IPS-20b (cell line): Measurements from ENCODE around the gene ARID3A.

ENCODE experiments used
- H3K27ac ChIP-seq: one replicate; pipeline ENCODE4 v1.5.1; 2013; ENCODE audit warnings: low read length
- H3K27me3 ChIP-seq: 2 replicates; pipeline ENCODE4 v1.6.1; 2013; ENCODE audit warnings: mild to moderate bottlenecking, low read length, inconsistent platforms; ENCODE audit not compliant: insufficient read depth
- H3K36me3 ChIP-seq: 2 replicates; pipeline ENCODE4 v1.6.1; 2013; ENCODE audit warnings: low read depth, mild to moderate bottlenecking, inconsistent platforms, low read length, moderate library complexity; ENCODE audit not compliant: insufficient read depth
- H3K4me1 ChIP-seq: 2 replicates; pipeline ENCODE4 v1.6.1; 2013; ENCODE audit warnings: mild to moderate bottlenecking, control low read depth, inconsistent platforms, low read length, moderate library complexity; ENCODE audit not compliant: insufficient read depth
- H3K4me3 ChIP-seq: 2 replicates; pipeline ENCODE4 v1.5.1; 2013; ENCODE audit warnings: mild to moderate bottlenecking, low read length, inconsistent platforms
- H3K9ac ChIP-seq: 2 replicates; pipeline ENCODE4 v1.6.1; 2013; ENCODE audit warnings: low read depth, mild to moderate bottlenecking, inconsistent platforms, low read length, moderate library complexity
- H3K9me3 ChIP-seq: 2 replicates; pipeline ENCODE4 v1.6.1; 2013; ENCODE audit warnings: mild to moderate bottlenecking, low read depth, low read length, inconsistent platforms; ENCODE audit not compliant: insufficient read depth

The ARID3A gene

DNA sequence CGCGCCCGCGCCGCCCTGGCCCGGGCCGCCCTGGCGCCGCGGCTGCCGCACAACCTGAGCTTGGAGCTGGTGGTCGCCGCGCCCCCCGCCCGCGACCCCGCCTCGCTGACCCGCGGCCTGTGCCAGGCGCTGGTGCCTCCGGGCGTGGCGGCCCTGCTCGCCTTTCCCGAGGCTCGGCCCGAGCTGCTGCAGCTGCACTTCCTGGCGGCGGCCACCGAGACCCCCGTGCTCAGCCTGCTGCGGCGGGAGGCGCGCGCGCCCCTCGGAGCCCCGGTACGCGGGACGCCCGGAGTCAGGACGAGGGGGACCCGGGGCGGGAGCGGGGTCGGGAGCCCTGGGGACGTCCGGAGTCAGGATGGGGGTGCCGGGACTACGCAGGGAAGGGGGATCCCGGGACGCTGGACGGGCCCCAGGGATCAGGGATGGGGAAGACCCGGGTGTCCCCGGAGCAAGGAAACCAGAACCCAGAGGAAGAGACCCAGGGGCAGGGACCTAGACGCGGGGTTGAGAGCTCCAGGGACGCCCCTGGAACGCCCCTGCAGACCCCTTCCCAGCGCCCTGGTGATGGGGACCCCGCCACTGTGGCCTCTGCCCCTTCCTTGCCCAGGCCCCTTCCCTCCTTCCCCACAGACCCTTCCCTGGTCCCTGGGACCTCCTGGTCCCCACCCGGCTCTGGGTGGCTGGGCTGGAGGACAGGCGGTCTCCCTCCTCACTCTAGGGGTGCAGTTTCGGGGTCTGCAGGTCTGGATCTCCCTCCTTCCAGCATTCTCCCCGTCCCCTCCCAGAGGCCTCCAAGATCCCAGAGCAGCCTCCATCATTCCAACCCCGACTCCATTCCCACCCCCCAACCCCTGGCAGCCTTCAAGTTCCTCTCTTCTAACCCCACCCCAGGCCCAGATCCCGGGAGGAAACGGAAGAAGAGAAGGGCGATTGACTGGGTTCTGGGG lies 75.0 kb downstream of the ARID3A start:
- Histone ChIP-seq H3K36me3 (no peaks in the 10 kb centered on the region), H3K27me3 (peaks cover 64% of the 10 kb centered on the region), H3K27ac (no peak overlapping the region), H3K4me3 (no peak overlapping the region), H3K9ac (no peak overlapping the region), H3K4me1 (no peaks in the 10 kb centered on the region), H3K9me3 (no peaks in the 10 kb centered on the region)

DNA sequence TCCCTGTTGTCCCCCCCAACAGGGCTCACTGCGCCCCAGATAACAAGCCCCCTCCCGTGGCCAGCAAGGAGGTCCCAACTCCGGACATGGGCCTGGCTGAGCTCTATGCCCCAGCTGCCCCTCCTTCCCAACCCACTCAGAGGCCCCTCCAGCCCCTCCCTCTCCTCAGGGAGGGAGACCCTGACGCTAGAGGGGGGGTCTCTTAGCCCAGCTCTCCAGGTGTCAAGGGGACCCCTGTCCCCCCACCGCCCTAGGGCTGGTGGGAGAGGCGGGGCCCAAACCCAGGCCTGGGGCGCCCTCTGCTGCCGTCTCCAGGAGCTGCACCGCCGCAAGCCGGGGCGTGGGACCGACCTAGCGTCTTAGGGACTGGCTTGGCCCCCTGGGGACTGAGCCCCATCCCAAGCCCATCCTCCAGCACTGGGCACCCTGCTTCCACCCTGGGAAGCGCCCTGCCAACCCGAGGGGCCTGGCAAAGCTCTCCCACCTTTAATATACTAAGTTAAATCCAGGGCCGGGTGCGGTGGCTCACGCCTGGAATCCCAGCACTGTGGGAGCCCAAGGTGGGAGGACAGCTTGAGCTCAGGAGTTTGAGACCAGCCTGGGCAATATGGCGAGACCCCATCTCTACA lies 75.8 kb downstream of the ARID3A start:
- Histone ChIP-seq H3K9me3 (no peaks in the 10 kb centered on the region), H3K27me3 (peaks cover 56% of the 10 kb centered on the region), H3K36me3 (no peaks in the 10 kb centered on the region), H3K4me3 (no peak overlapping the region), H3K4me1 (no peaks in the 10 kb centered on the region), H3K27ac (no peak overlapping the region), H3K9ac (no peak overlapping the region)

DNA sequence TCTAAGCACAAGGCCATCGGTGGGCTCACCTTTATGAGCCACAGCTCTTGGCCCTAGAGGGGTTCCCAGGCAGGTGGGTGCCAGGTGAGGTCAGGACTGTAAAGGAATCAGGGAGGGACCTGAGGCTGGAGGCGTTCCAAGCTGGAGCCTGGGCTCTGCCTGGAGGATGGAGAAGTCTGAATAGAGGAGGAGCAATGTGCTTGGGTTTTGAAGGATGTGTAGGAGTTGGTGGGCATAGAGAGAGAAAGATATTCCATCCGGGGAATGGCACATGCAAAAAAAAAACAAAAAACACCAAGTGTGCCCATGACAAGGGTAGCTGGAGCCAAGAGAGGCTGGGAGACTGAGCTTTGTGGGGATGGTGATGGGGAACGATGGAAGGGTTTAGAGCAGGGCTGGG lies 76.8 kb downstream of the ARID3A start:
- Histone ChIP-seq H3K9ac (no peak overlapping the region), H3K4me1 (no peaks in the 10 kb centered on the region), H3K4me3 (no peak overlapping the region), H3K9me3 (no peaks in the 10 kb centered on the region), H3K27ac (no peak overlapping the region), H3K36me3 (no peaks in the 10 kb centered on the region), H3K27me3 (peaks cover 47% of the 10 kb centered on the region)

DNA sequence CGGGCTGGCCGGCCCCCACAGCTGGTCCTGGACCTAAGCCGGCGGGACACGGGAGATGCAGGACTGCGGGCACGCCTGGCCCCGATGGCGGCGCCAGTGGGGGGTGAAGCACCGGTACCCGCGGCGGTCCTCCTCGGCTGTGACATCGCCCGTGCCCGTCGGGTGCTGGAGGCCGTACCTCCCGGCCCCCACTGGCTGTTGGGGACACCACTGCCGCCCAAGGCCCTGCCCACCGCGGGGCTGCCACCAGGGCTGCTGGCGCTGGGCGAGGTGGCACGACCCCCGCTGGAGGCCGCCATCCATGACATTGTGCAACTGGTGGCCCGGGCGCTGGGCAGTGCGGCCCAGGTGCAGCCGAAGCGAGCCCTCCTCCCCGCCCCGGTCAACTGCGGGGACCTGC lies 77.4 kb downstream of the ARID3A start:
- H3K9me3 ChIP-seq, result no peaks in the 10 kb centered on the region
- H3K27ac ChIP-seq, result no peak overlapping the region
- H3K4me3 ChIP-seq, result no peak overlapping the region
- H3K9ac ChIP-seq, result no peak overlapping the region
- H3K4me1 ChIP-seq, result no peaks in the 10 kb centered on the region
- peaks cover 40% of the 10 kb centered on the region for H3K27me3 ChIP-seq
- H3K36me3 ChIP-seq, result no peaks in the 10 kb centered on the region

DNA sequence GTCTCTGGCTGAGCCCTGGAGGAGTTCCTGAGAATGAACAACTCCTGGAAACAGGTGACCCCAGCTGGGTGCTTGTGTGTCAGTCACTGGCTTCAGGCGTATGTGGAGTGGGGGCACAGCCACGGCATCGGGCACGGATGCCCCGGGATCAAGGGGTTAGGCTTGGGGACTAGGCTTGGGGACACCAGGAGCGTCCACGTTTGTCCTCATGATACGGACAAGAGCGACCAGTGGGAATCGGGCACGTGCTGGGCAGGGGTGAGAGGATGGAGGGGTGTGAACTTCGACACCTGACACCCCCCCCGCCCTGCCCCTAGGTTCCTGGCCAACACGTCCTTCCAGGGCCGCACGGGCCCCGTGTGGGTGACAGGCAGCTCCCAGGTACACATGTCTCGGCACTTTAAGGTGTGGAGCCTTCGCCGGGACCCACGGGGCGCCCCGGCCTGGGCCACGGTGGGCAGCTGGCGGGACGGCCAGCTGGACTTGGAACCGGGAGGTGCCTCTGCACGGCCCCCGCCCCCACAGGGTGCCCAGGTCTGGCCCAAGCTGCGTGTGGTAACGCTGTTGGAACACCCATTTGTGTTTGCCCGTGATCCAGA lies 78.5 kb downstream of the ARID3A start:
- no peak overlapping the region for H3K9ac ChIP-seq
- no peak overlapping the region for H3K27ac ChIP-seq
- H3K9me3 ChIP-seq, result no peaks in the 10 kb centered on the region
- no peaks in the 10 kb centered on the region for H3K36me3 ChIP-seq
- H3K4me1 ChIP-seq, result no peaks in the 10 kb centered on the region
- no peak overlapping the region for H3K4me3 ChIP-seq
- peaks cover 30% of the 10 kb centered on the region for H3K27me3 ChIP-seq

DNA sequence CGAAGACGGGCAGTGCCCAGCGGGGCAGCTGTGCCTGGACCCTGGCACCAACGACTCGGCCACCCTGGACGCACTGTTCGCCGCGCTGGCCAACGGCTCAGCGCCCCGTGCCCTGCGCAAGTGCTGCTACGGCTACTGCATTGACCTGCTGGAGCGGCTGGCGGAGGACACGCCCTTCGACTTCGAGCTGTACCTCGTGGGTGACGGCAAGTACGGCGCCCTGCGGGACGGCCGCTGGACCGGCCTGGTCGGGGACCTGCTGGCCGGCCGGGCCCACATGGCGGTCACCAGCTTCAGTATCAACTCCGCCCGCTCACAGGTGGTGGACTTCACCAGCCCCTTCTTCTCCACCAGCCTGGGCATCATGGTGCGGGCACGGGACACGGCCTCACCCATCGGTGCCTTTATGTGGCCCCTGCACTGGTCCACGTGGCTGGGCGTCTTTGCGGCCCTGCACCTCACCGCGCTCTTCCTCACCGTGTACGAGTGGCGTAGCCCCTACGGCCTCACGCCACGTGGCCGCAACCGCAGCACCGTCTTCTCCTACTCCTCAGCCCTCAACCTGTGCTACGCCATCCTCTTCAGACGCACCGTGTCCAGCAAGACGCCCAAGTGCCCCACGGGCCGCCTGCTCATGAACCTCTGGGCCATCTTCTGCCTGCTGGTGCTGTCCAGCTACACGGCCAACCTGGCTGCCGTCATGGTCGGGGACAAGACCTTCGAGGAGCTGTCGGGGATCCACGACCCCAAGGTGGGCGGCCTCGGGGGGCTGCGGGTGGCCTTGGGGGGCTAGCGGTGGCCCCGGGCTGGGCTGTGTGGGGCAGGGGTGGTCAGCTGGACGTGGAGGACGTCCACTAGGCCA lies 79.2 kb downstream of the ARID3A start:
- Histone ChIP-seq H3K9me3 (no peaks in the 10 kb centered on the region), H3K4me3 (no peak overlapping the region), H3K9ac (no peak overlapping the region), H3K27me3 (peaks cover 23% of the 10 kb centered on the region), H3K36me3 (peaks cover 6% of the 10 kb centered on the region; the same call in 1 of the 2 replicates), H3K27ac (no peak overlapping the region), H3K4me1 (no peaks in the 10 kb centered on the region)

DNA sequence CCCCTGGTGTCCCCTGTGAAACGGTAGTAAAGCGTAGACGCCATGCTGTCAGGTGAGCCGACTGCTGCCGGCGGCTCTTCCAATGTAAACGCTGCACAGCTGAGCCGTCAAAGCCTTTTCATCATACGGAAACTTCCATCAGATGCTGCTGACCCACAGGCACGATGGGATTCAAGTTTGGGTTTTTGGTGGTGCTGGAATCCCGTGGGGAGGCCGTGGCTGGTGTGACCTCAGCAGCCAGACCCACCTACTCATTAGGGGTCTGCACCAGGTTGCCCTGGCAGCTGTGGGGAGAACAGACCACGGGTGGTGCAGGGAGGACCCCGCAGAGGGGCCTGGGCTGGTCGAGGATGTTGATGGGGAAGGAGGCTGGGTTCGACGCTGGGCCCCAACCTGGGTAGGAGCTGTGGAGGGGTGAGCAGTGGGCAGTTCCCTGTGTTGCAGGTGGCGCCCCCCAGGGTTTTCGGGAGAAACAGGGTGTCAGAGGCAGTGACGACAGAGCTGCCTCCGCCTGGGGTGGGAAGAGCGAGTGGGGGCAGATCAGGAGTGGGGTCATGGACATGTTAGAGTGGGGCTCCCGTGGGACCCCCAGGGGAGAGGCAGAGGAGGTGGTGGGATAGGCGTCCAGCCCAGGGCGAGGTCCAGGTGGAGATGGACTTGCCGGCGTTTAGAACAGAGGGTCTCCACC lies 81.0 kb downstream of the ARID3A start:
- no peak overlapping the region for H3K27ac ChIP-seq
- no peaks in the 10 kb centered on the region for H3K4me1 ChIP-seq
- peaks cover 14% of the 10 kb centered on the region; the same call in 1 of the 2 replicates for H3K36me3 ChIP-seq
- no peak overlapping the region for H3K9ac ChIP-seq
- H3K4me3 ChIP-seq, result no peak overlapping the region
- no peaks in the 10 kb centered on the region for H3K9me3 ChIP-seq
- peaks cover 6% of the 10 kb centered on the region for H3K27me3 ChIP-seq

DNA sequence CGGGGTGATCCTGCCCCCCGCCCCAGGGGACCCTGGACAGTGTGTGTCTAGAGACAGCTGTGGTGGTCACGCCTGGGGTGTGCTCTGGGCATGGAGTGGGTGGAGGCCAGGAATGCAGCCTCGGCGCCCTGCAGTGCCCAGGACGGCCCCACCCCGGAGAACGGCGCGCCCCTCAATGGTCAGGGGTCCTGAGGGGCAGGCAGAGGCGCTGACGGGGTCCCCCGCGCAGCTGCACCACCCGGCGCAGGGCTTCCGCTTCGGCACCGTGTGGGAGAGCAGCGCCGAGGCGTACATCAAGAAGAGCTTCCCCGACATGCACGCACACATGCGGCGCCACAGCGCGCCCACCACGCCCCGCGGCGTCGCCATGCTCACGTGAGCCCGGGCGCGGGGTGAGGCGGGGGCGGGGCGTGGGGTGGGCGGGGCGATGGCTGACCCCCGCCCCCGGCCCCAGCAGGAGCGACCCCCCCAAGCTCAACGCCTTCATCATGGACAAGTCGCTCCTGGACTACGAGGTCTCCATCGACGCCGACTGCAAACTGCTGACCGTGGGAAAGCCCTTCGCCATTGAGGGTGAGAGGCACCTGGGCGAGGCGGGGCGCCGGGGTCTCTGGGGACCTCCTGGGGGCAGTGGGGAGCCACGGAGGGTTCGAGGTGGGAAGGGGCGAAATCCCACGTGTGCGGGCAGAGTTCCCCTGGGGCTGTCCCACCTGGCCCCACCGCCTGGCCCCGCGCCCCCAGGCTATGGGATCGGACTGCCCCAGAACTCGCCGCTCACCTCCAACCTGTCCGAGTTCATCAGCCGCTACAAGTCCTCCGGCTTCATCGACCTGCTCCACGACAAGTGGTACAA lies 81.8 kb downstream of the ARID3A start:
- no peaks in the 10 kb centered on the region for H3K4me1 ChIP-seq
- H3K4me3 ChIP-seq, result no peak overlapping the region
- H3K36me3 ChIP-seq, result peaks cover 20% of the 10 kb centered on the region; the same call in 1 of the 2 replicates
- H3K9me3 ChIP-seq, result no peaks in the 10 kb centered on the region
- no peak overlapping the region for H3K27ac ChIP-seq
- H3K9ac ChIP-seq, result no peak overlapping the region
- 0 out of 2 replicates have a peak, but pooled peaks cover under 1% of the 10 kb centered on the region for H3K27me3 ChIP-seq

DNA sequence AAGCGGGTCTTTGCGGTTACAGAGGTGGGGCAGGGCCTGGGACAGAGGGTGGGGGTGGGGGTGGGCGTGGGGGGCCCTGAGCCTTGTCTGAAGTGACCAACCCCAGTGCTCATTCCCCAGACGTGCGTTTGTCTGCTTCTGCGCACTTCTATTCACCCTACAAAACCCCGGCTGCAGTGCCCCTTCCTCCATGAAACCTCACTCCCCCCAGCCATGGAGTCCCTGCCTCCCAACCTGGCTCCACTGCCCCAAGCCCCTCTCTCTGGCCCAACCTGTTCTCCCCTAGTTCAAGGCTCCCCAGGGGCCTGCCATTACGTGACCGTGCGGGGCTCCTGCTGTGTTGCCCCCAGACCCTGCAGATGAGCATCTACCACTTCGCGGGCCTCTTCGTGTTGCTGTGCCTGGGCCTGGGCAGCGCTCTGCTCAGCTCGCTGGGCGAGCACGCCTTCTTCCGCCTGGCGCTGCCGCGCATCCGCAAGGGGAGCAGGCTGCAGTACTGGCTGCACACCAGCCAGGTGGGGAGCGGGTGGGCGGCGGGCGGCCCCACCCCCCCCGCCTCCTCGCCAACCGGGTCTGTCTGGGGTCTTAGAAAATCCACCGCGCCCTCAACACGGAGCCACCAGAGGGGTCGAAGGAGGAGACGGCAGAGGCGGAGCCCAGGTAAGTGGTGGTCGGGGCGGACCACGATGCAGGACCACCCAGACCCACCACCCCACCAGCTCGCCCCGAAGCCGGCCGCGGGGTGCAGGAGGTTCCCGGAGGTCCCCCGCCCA lies 82.6 kb downstream of the ARID3A start:
- H3K4me1 ChIP-seq, result no peaks in the 10 kb centered on the region
- no peak overlapping the region for H3K4me3 ChIP-seq
- no peaks in the 10 kb centered on the region for H3K9me3 ChIP-seq
- H3K9ac ChIP-seq, result no peak overlapping the region
- H3K36me3 ChIP-seq, result peaks cover 27% of the 10 kb centered on the region
- no peaks in the 10 kb centered on the region for H3K27me3 ChIP-seq
- H3K27ac ChIP-seq, result no peak overlapping the region
